ENCODE measurements around the gene PARD3B.

Gene PARD3B

GRCh38 chr2:205270689-205271088 is 725.4 kb downstream of the PARD3B start:
- no peak overlapping the region for H2AFZ ChIP-seq (ENCODE audit: low read depth, low read length, severe bottlenecking)
- no peaks in the 10 kb centered on the region for H3F3A ChIP-seq (ENCODE audit: insufficient read depth)
- TF ChIP-seq EZH2phosphoT487 (conservative IDR thresholded peaks at IDR 0.05; ENCODE audit: low read length) = no peak
- TF ChIP-seq, protein P1, sequence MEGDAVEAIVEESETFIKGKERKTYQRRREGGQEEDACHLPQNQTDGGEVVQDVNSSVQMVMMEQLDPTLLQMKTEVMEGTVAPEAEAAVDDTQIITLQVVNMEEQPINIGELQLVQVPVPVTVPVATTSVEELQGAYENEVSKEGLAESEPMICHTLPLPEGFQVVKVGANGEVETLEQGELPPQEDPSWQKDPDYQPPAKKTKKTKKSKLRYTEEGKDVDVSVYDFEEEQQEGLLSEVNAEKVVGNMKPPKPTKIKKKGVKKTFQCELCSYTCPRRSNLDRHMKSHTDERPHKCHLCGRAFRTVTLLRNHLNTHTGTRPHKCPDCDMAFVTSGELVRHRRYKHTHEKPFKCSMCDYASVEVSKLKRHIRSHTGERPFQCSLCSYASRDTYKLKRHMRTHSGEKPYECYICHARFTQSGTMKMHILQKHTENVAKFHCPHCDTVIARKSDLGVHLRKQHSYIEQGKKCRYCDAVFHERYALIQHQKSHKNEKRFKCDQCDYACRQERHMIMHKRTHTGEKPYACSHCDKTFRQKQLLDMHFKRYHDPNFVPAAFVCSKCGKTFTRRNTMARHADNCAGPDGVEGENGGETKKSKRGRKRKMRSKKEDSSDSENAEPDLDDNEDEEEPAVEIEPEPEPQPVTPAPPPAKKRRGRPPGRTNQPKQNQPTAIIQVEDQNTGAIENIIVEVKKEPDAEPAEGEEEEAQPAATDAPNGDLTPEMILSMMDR (IDR thresholded peaks at IDR 0.05; ENCODE audit: insufficient read depth, low read length, poor library complexity, severe bottlenecking) = no peak
- H3K4me2 ChIP-seq (ENCODE audit: low read depth, low read length, poor library complexity, severe bottlenecking) = no peak overlapping the region
- H3K36me3 ChIP-seq (ENCODE audit: low read length) = no peaks in the 10 kb centered on the region
- no peaks in the 10 kb centered on the region for H3K27me3 ChIP-seq (ENCODE audit: low read length)
- H3K9ac ChIP-seq (ENCODE audit: low read length) = no peak overlapping the region
- H3K9me3 ChIP-seq (ENCODE audit: insufficient read depth, low read length) = no peaks in the 10 kb centered on the region
- H3K79me2 ChIP-seq (ENCODE audit: insufficient read depth, low read length) = no peaks in the 10 kb centered on the region
- H3K4me3 ChIP-seq (ENCODE audit: insufficient read depth, low read length, poor library complexity, severe bottlenecking) = no peak overlapping the region
- H3K9me2 ChIP-seq (replicated peaks; ENCODE audit: insufficient read depth, low read length) = no peaks in the 10 kb centered on the region
- H3K27ac ChIP-seq (ENCODE audit: low read depth, low read length) = no peak overlapping the region
- H4K20me1 ChIP-seq (ENCODE audit: low read depth, low read length) = no peaks in the 10 kb centered on the region

DNA sequence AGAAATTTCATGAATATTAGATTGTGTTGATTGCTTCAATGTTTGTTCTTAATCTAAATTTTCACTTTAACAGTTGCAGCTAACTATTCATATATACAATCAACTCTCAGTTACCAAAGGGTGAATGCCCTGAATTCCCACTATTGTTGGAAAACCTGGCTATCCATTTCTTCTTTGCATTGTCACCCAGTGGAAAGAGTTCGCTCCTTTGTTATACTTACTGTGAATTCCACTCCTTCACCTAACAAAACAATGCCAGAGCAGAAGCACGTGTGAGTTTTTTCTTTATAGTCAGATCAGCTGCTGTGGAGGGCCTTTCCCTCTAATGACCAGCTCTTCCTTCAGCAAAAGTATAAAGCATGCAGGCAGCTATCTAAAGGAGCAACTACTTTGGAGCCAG is 727.9 kb downstream of the PARD3B start:
- Histone ChIP-seq H3F3A (ENCODE audit: insufficient read depth) (no peaks in the 10 kb centered on the region), H3K36me3 (ENCODE audit: low read length) (no peaks in the 10 kb centered on the region), H3K9me3 (ENCODE audit: insufficient read depth, low read length) (no peaks in the 10 kb centered on the region), H3K9me2 (replicated peaks; ENCODE audit: insufficient read depth, low read length) (no peaks in the 10 kb centered on the region), H3K9ac (ENCODE audit: low read length) (no peak overlapping the region), H3K4me3 (ENCODE audit: insufficient read depth, low read length, poor library complexity, severe bottlenecking) (no peak overlapping the region), H4K20me1 (ENCODE audit: low read depth, low read length) (no peaks in the 10 kb centered on the region), H3K4me2 (ENCODE audit: low read depth, low read length, poor library complexity, severe bottlenecking) (no peak overlapping the region), H3K27me3 (ENCODE audit: low read length) (no peaks in the 10 kb centered on the region), H3K27ac (ENCODE audit: low read depth, low read length) (no peak overlapping the region), H2AFZ (ENCODE audit: low read depth, low read length, severe bottlenecking) (no peak overlapping the region), H3K79me2 (ENCODE audit: insufficient read depth, low read length) (no peaks in the 10 kb centered on the region)
- TF ChIP-seq, protein P1 (IDR thresholded peaks at IDR 0.05; ENCODE audit: insufficient read depth, low read length, poor library complexity, severe bottlenecking) = no peak
- TF ChIP-seq EZH2phosphoT487 (conservative IDR thresholded peaks at IDR 0.05; ENCODE audit: low read length) = no peak

- H4K20me1 ChIP-seq (ENCODE audit: low read depth, low read length) = no peaks in the 10 kb centered on the region
- H3K9me3 ChIP-seq (ENCODE audit: insufficient read depth, low read length) = no peaks in the 10 kb centered on the region
- no peak overlapping the region for H3K27ac ChIP-seq (ENCODE audit: low read depth, low read length)
- no peak overlapping the region for H3K4me3 ChIP-seq (ENCODE audit: insufficient read depth, low read length, poor library complexity, severe bottlenecking)
- H3K4me2 ChIP-seq (ENCODE audit: low read depth, low read length, poor library complexity, severe bottlenecking) = no peak overlapping the region
- TF ChIP-seq EZH2phosphoT487 (conservative IDR thresholded peaks at IDR 0.05; ENCODE audit: low read length) = no peak
- TF ChIP-seq, protein P1 (IDR thresholded peaks at IDR 0.05; ENCODE audit: insufficient read depth, low read length, poor library complexity, severe bottlenecking) = no peak
- no peak overlapping the region for H2AFZ ChIP-seq (ENCODE audit: low read depth, low read length, severe bottlenecking)
- no peak overlapping the region for H3K9ac ChIP-seq (ENCODE audit: low read length)
- H3K27me3 ChIP-seq (ENCODE audit: low read length) = no peaks in the 10 kb centered on the region
- H3F3A ChIP-seq (ENCODE audit: insufficient read depth) = no peaks in the 10 kb centered on the region
- no peaks in the 10 kb centered on the region for H3K79me2 ChIP-seq (ENCODE audit: insufficient read depth, low read length)
- no peaks in the 10 kb centered on the region for H3K36me3 ChIP-seq (ENCODE audit: low read length)
- no peaks in the 10 kb centered on the region for H3K9me2 ChIP-seq (replicated peaks; ENCODE audit: insufficient read depth, low read length)
These were observed 728.4 kb downstream of the PARD3B start for GRCh38 chr2:205273627-205274026.

Measured in SU-DHL-6 (cell line).